Naive thymus-derived CD8-positive, alpha-beta T cell (primary cell): Measurements from ENCODE around the gene EMID1. TPM values are rescaled to one million over a fixed set of nuclear protein-coding genes. Genes with fewer than 3 reads are reported as not detected.

Experiments used
- ATAC-seq, 2 donors: fragments of 150-1000 bp; cut with Tn5 transposase in 1 of 2; sonication (Bioruptor Pico), chemical (Tn5 transposase) in 1 of 2; 1 replicate in 1 of 2; 2 replicates in 1 of 2; pipeline ENCODE4 v1.10.0; 2021; ENCODE audit warnings: mild to moderate bottlenecking in 2 of 2, moderate library complexity in 2 of 2
- POLR2A ChIA-PET: fragments of 350-600 bp; sonication (Branson Sonifier 250); formaldehyde crosslinking; loops from one replicate; lab custom pipeline; 2021; ENCODE audit warnings: antibody characterized with exemption; lab: Charles Lee
- DNase-seq, 10 donors: peaks; one replicate each; pipeline versions ENCODE4 v3.0.0 to v3.0.0-alpha.2; 2020 to 2022
- H3K27ac Mint-ChIP-seq, 10 donors: one replicate each; pipeline ENCODE4 v1.8.0; 2020 to 2022; ENCODE audit warnings: mild to moderate bottlenecking in 10 of 10, mixed read lengths in 10 of 10, moderate library complexity in 4 of 10, inconsistent platforms in 1 of 10
- H3K27me3 Mint-ChIP-seq, 5 donors: one replicate each; pipeline ENCODE4 v1.8.0; 2021 to 2022; ENCODE audit warnings: mixed read lengths in 5 of 5
- H3K36me3 Mint-ChIP-seq, 3 donors: one replicate each; pipeline ENCODE4 v1.8.0; 2020 to 2022; ENCODE audit warnings: mixed read lengths in 3 of 3, mild to moderate bottlenecking in 2 of 3, inconsistent platforms in 1 of 3
- H3K4me1 Mint-ChIP-seq, 4 donors: one replicate each; pipeline ENCODE4 v1.8.0; 2021 to 2022; ENCODE audit warnings: mixed read lengths in 4 of 4
- H3K4me3 Mint-ChIP-seq, 10 donors: one replicate each; pipeline ENCODE4 v1.8.0; 2020 to 2022; ENCODE audit warnings: mild to moderate bottlenecking in 10 of 10, mixed read lengths in 10 of 10, moderate library complexity in 6 of 10, inconsistent platforms in 1 of 10
- H3K9me3 Mint-ChIP-seq, 9 donors: one replicate each; pipeline ENCODE4 v1.8.0; 2020 to 2022; ENCODE audit warnings: mixed read lengths in 9 of 9, mild to moderate bottlenecking in 3 of 9, inconsistent platforms in 1 of 9, moderate library complexity in 1 of 9
- polyA plus RNA-seq, 3 donors: library from polyadenylated mRNA; unstranded; fragments of 300-500 nt; fragmentation: Illumina TruSeq; gene quantifications; one replicate each; pipeline ENCODE4 v1.2.3, GENCODE V29; 2021
- total RNA-seq, 8 experiments: library from RNA in 2 of 8; stranded (reverse) in 2 of 8; gene quantifications; one replicate each; pipeline ENCODE4 v1.2.3 and lab custom pipeline; 2021 to 2026

Gene EMID1
- total and polyA plus RNA-seq, 5 experiments from 2014 or later = not detected

- Mint-ChIP-seq H3K27ac (no peak overlapping the region), H3K9me3 (no peaks in the 10 kb centered on the region), H3K36me3 (no peaks in the 10 kb centered on the region), H3K27me3 (peaks cover 10 to 35% (median 16%) of the 10 kb centered on the region in 5 donors), H3K4me3 (no peak overlapping the region), H3K4me1 (peaks cover 2 to 18% (median 7%) of the 10 kb centered on the region in 4 donors)
- POLR2A ChIA-PET = interaction anchor here (0.6 kb wide), 1 partner anchor 643 kb away, joined by 3 read pairs; no protein-coding TSS in a partner anchor
- no peak for DNase-seq
- ATAC-seq = no peak
Observed at GRCh38 chr22:29207562-29208501, 2.1 kb downstream of the EMID1 start.

- Mint-ChIP-seq H3K4me3 (no peak overlapping the region), H3K27ac (no peak overlapping the region), H3K9me3 (no peaks in the 10 kb centered on the region), H3K4me1 (peaks cover 0 to 16% (median 6%) of the 10 kb centered on the region in 4 donors), H3K36me3 (no peaks in the 10 kb centered on the region), H3K27me3 (peaks cover 10 to 35% (median 17%) of the 10 kb centered on the region in 5 donors)
- no peak for ATAC-seq
- no peak for DNase-seq
- POLR2A ChIA-PET = interaction anchor here (0.6 kb wide), 1 partner anchor 642 kb away, joined by 3 read pairs; no protein-coding TSS in a partner anchor
Observed at GRCh38 chr22:29208502-29208862, 2.8 kb downstream of the EMID1 start.

- POLR2A ChIA-PET = no interaction called here
- Mint-ChIP-seq H3K4me3 (no peak overlapping the region), H3K27me3 (peaks cover 10 to 31% (median 15%) of the 10 kb centered on the region in 5 donors), H3K4me1 (peaks cover 0 to 14% (median 6%) of the 10 kb centered on the region in 4 donors), H3K9me3 (no peaks in the 10 kb centered on the region), H3K36me3 (no peaks in the 10 kb centered on the region), H3K27ac (no peak overlapping the region)
- no peak for DNase-seq
- no peak for ATAC-seq
Observed at GRCh38 chr22:29208879-29209623, 3.4 kb downstream of the EMID1 start.

GRCh38 chr22:29209624-29209929 is 3.9 kb downstream of the EMID1 start:
- H3K36me3 Mint-ChIP-seq = no peaks in the 10 kb centered on the region
- no peak overlapping the region for H3K4me3 Mint-ChIP-seq
- H3K27ac Mint-ChIP-seq = no peak overlapping the region
- peaks cover 10 to 27% (median 14%) of the 10 kb centered on the region in 5 donors for H3K27me3 Mint-ChIP-seq
- ATAC-seq (no peak), DNase-seq (no peak)
- H3K4me1 Mint-ChIP-seq = peaks cover 0 to 12% (median 6%) of the 10 kb centered on the region in 4 donors
- POLR2A ChIA-PET = no interaction called here
- no peaks in the 10 kb centered on the region for H3K9me3 Mint-ChIP-seq

GRCh38 chr22:29211066-29211465 is 5.4 kb downstream of the EMID1 start:
- H3K27ac Mint-ChIP-seq = peak overlapping the region in 1 of 10 donors; percentile 53
- ATAC-seq = no peak
- H3K36me3 Mint-ChIP-seq = no peaks in the 10 kb centered on the region
- DNase-seq = no peak
- peaks cover 0 to 4% (median 3%) of the 10 kb centered on the region in 4 donors for H3K4me1 Mint-ChIP-seq
- peaks cover 4 to 18% (median 9%) of the 10 kb centered on the region in 5 donors for H3K27me3 Mint-ChIP-seq
- POLR2A ChIA-PET = no interaction called here
- H3K9me3 Mint-ChIP-seq = no peaks in the 10 kb centered on the region
- no peak overlapping the region for H3K4me3 Mint-ChIP-seq

GRCh38 chr22:29211466-29211865 is 5.8 kb downstream of the EMID1 start:
- Mint-ChIP-seq H3K27ac (peak overlapping the region in 1 of 10 donors; percentile 53), H3K36me3 (no peaks in the 10 kb centered on the region), H3K4me3 (no peak overlapping the region), H3K27me3 (peaks cover 2 to 15% (median 6%) of the 10 kb centered on the region in 5 donors), H3K4me1 (peaks cover 0 to 2% (median under 1%) of the 10 kb centered on the region in 4 donors), H3K9me3 (no peaks in the 10 kb centered on the region)
- ATAC-seq (no peak), DNase-seq (no peak)
- POLR2A ChIA-PET = no interaction called here

- no peaks in the 10 kb centered on the region for H3K4me1 Mint-ChIP-seq
Observed at GRCh38 chr22:29212743-29213142, 7.0 kb downstream of the EMID1 start.

GRCh38 chr22:29213493-29213892 is 7.8 kb downstream of the EMID1 start:
- POLR2A ChIA-PET = no interaction called here
- Mint-ChIP-seq H3K4me3 (no peak overlapping the region), H3K27me3 (peaks cover 0 to 2% (median 0%) of the 10 kb centered on the region in 5 donors), H3K36me3 (no peaks in the 10 kb centered on the region), H3K27ac (no peak overlapping the region), H3K9me3 (no peaks in the 10 kb centered on the region), H3K4me1 (no peaks in the 10 kb centered on the region)
- no peak for DNase-seq
- no peak for ATAC-seq

More at GRCh38 chr22:29212743-29213142, 7.0 kb downstream of the EMID1 start:
- POLR2A ChIA-PET = no interaction called here
- no peak for DNase-seq
- no peaks in the 10 kb centered on the region for H3K9me3 Mint-ChIP-seq
- H3K36me3 Mint-ChIP-seq = no peaks in the 10 kb centered on the region
- no peak overlapping the region for H3K4me3 Mint-ChIP-seq
- peaks cover 0 to 3% (median 2%) of the 10 kb centered on the region in 5 donors for H3K27me3 Mint-ChIP-seq
- ATAC-seq = no peak
- no peak overlapping the region for H3K27ac Mint-ChIP-seq

GRCh38 chr22:29214232-29214631 is 8.5 kb downstream of the EMID1 start:
- DNase-seq (no peak), ATAC-seq (no peak)
- no peak overlapping the region for H3K27ac Mint-ChIP-seq
- no peaks in the 10 kb centered on the region for H3K36me3 Mint-ChIP-seq
- H3K4me3 Mint-ChIP-seq = peak overlapping the region in 1 of 10 donors; percentile 41
- H3K27me3 Mint-ChIP-seq = peaks cover 0 to 2% (median 0%) of the 10 kb centered on the region in 5 donors
- H3K9me3 Mint-ChIP-seq = no peaks in the 10 kb centered on the region
- H3K4me1 Mint-ChIP-seq = no peaks in the 10 kb centered on the region
- POLR2A ChIA-PET = no interaction called here

GRCh38 chr22:29215012-29215860 is 9.5 kb downstream of the EMID1 start:
- DNase-seq = no peak
- POLR2A ChIA-PET = no interaction called here
- no peak for ATAC-seq
- no peak overlapping the region for H3K27ac Mint-ChIP-seq
- H3K4me1 Mint-ChIP-seq = peaks cover 0 to 2% (median 0%) of the 10 kb centered on the region in 4 donors
- peaks cover 0 to 2% (median 0%) of the 10 kb centered on the region in 5 donors for H3K27me3 Mint-ChIP-seq
- no peaks in the 10 kb centered on the region for H3K36me3 Mint-ChIP-seq
- no peaks in the 10 kb centered on the region for H3K9me3 Mint-ChIP-seq
- no peak overlapping the region for H3K4me3 Mint-ChIP-seq

- DNase-seq = no peak
- POLR2A ChIA-PET = no interaction called here
- no peak for ATAC-seq
- Mint-ChIP-seq H3K4me3 (peak overlapping the region in 1 of 10 donors; percentile 36), H3K27me3 (peaks cover 0 to 2% (median 0%) of the 10 kb centered on the region in 5 donors), H3K4me1 (peaks cover 0 to 2% (median 0%) of the 10 kb centered on the region in 4 donors), H3K36me3 (no peaks in the 10 kb centered on the region), H3K27ac (no peak overlapping the region), H3K9me3 (no peaks in the 10 kb centered on the region)
Observed at GRCh38 chr22:29216011-29216872, 10.5 kb downstream of the EMID1 start.
